ENCODE data around the gene TXLNG.
"Not testable (repeated sequence)": the region's sequence is repeated elsewhere in the genome, so short reads cannot be mapped to it uniquely, and the experiment has no call there.

Gene TXLNG

GRCh38 chrX:16839219-16839851 is 53.1 kb downstream of the TXLNG start:
- no peak for DNase-seq (ENCODE audit: low spot score)

- no peak for DNase-seq (ENCODE audit: low spot score)
Observed at GRCh38 chrX:16839852-16840460, 53.7 kb downstream of the TXLNG start.

GRCh38 chrX:16842684-16843083 is 56.4 kb downstream of the TXLNG start:
- DNase-seq (ENCODE audit: low spot score) = no peak

- DNase-seq (ENCODE audit: low spot score) = no peak
Observed at GRCh38 chrX:16843208-16843909, 57.1 kb downstream of the TXLNG start.

DNA sequence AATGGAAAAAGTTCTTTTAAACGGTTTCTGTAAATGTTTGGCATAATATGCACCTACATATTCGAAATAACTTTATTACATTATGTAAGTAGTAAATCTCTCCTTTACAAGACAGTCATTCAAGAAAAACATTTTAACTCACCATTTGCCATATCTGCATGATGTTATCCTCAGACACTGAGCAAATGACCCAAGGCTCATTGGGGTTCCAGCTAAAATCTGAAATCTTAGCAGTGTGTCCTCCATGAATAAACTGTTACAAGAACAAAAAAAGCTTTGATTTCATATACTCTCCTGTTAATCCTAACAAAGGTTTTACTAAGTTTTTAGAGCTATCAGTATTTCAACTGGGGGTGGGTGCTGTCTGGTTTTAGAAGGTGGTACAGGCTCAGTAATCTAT is 59.4 kb downstream of the TXLNG start:
- no peak for DNase-seq (ENCODE audit: low spot score)

DNA sequence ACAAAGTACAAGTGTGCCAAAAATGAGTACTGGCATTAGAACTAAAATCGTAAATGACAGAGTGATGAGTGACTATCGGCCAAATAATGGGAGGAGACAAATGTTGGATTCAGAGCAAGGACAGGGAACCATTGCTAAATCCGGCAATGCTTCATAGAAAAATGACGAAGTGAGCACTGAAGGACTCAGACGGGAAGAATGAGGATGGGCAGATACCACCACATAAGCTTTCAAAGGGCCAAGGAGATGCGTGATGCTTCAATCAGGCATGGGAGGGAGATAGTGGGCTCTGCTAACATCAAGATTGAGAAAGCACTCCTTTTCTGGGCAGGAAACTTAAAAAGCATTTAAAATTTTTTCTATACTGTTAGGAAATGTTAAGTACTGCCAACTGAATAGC is 62.3 kb downstream of the TXLNG start:
- DNase-seq (ENCODE audit: low spot score) = no peak

DNA sequence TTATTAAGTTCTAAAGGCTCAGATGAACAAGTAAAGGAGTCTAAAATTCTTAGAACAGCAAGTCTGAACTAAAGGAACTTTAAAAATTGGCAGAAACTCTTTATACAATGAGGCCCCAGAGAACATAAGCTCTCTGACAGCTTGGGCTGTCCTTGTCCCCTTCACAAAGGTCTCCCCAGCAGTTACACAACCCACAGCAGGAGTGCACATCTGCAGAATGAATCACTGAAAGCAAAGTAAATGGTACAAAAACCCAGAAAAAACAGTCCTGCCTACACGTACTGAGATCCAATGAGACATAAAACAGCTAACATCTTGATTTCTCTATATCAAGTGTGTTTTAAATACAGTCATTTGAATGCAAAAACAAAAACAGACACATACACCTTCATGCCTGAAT is 65.2 kb downstream of the TXLNG start:
- DNase-seq (ENCODE audit: low spot score) = no peak

DNA sequence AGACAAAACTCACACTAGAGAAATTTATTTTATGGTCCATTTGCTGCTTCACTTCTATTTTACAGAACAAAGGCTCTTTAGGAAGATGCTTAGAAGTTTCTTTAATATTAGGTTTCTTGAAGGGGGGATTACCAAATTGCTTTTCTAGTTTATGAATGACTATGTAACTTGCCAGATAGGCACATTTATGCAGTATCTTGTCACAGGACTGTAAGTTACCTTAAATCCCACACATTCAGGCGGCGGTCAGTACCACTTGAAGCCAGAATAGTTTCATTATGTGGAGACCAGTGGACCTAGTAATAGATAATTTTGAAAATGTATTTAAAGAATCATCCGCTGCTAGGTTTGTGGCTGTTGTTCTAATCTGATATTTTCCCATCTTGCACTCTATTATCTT is 65.6 kb downstream of the TXLNG start:
- no peak for DNase-seq (ENCODE audit: low spot score)

- no peak for DNase-seq (ENCODE audit: low spot score)
Observed at GRCh38 chrX:16852617-16853179, 66.4 kb downstream of the TXLNG start.

GRCh38 chrX:16853537-16853936 is 67.3 kb downstream of the TXLNG start:
- no peak for DNase-seq (ENCODE audit: low spot score)

GRCh38 chrX:16855363-16856075 is 69.3 kb downstream of the TXLNG start:
- peak; percentile 25 for DNase-seq (ENCODE audit: low spot score)

- DNase-seq (ENCODE audit: low spot score) = not testable (repeated sequence)
Observed at GRCh38 chrX:16856076-16856404, 69.8 kb downstream of the TXLNG start.

DNA sequence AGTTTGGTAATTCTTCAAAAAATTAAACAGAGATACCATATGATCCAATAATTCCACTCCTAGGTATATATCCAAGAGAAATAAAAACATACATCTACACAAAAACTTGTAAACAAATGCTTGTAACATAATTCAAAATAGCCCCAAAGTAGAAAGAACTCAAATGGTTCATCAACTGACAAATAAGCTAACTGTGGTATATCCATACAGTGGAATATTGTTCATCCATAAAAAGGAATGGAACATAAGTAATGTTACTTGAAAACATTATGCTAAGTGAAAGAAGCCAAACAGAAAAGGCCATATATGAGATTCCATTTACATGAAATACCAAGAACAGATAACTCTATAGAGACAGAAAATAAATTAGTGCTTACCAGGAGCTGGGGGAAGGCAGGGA is 70.5 kb downstream of the TXLNG start:
- no peak for DNase-seq (ENCODE audit: low spot score)

GRCh38 chrX:16862829-16863228 is 76.6 kb downstream of the TXLNG start:
- no peak for DNase-seq (ENCODE audit: low spot score)

DNA sequence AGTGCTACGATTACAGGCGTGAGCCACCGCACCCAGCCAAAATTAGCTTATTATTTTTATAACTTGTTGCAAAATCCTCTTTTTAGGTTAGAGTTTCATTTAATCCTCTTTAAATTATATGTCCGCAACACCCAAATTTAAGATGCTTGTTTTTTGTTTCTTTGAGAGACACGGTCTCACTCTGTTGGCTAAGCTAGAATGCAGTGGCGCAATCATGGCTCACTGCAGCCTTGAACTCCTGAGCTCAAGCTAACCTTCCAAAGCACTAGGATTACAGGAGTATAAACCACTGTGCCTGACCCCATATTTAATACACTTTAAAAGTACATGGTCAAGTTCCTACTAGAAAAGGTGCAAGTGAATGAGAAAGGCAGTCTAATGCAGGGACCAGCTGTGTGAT is 81.7 kb downstream of the TXLNG start:
- no peak for DNase-seq (ENCODE audit: low spot score)

- no peak for DNase-seq (ENCODE audit: low spot score)
Observed at GRCh38 chrX:16868920-16869319, 82.7 kb downstream of the TXLNG start.

- no peak for DNase-seq (ENCODE audit: low spot score)
Observed at GRCh38 chrX:16869393-16870094, 83.3 kb downstream of the TXLNG start.

DNA sequence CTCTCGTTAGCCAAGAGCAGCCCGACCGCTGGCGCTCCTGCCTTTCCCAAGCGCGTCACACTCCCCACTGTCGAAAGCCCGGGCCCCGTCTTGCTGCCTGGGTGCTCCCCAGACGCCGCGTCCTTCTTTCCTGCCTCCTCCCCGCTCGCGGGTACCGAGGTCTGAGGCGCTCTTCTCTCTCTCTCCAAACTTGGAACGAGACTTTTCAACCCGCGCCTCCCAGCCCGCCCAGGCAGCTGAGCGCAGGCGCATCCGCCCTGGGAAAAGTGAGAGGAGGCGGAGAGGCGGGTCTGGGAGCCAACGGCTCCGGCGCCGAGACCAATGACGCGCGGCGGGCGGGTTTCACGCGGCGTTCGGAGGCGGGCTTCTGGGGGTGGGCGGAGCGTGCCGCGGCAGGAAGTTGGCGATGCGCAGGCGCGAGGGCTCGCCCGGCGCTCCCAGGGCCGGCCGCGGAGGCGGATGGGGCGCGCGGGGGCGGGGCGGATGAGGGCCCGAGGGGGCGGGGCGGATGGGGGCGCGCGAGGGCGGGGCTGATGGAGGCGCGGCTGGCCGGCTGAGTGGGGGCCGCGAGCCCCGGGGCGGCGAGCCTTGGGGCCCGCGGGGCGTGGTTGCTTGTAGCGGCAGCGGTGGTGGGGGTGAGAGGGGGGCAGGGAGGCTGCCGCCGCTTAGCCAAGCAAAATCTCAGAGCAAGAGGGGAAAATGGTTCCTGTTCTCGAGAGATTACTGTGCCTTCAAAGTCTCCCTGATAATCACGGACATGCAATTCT is 84.0 kb downstream of the TXLNG start, which contains the start of gene RBBP7:
Gene RBBP7, minus strand, starts transcription at position 268 of the 767 bp plus-strand sequence. CDS start 309 bp downstream, outside the sequence.
- peak; percentile 85 for DNase-seq (ENCODE audit: low spot score)

GRCh38 chrX:16870862-16871815 is 84.9 kb downstream of the TXLNG start:
- peak; percentile 42 for DNase-seq (ENCODE audit: low spot score)

DNA sequence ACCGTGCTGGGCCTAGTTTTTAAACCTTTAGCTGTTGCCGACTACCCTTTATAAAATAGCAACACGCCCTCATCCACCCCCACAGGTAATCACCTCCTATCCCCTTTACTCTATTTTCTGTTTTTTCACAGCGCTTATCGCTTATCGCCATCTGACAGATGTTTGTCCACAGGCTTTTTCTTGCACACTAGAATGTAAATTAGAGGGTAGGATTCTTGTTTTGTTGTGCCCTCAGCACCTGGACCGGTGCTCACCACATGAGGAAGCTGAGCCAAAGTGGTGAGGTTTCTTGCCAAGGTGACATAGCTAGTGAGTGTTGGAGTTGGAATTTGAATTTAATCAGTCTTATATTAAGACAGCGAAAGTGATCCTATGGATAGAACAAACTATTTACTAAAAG is 86.8 kb downstream of the TXLNG start:
- DNase-seq (ENCODE audit: low spot score) = no peak
